LNCAP (cell line): Measurements from ENCODE around the gene TMEM38B.

Source experiments
- TF ChIP-seq, protein P1 (sequence below): fragments of 450-650 bp; IDR thresholded peaks from 2 replicates; pipeline ENCODE4 v1.5.1; 2017; ENCODE audit warnings: mild to moderate bottlenecking

The TMEM38B gene

DNA sequence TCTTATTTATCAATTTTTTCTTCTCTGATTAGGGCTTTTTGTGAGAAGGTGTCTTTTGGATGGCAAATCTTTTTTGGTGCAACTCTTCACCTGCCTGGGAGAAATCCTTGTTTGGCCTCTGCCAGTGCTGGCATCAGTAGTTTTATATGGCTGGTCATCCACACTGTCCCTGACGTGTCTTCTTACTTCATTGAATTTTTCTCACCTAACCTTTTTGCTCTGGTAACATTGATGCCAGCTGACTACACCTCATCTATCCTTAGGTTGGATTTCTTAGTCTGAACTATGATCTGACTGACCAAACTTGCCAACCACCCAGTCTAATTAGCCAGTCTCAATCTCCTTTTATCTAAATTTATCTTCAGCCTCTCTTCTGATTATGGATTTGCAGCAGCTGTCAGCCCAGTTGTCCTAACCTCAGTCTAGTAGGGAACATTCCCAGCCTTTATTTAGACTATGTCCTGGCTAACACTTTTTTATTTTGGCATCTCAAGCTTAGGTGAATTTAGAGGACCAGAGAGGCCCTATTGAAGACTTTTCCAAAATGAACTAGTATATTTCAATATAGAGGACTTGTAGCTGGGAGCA is 10.6 kb upstream of the TMEM38B start:
- TF ChIP-seq, protein P1, sequence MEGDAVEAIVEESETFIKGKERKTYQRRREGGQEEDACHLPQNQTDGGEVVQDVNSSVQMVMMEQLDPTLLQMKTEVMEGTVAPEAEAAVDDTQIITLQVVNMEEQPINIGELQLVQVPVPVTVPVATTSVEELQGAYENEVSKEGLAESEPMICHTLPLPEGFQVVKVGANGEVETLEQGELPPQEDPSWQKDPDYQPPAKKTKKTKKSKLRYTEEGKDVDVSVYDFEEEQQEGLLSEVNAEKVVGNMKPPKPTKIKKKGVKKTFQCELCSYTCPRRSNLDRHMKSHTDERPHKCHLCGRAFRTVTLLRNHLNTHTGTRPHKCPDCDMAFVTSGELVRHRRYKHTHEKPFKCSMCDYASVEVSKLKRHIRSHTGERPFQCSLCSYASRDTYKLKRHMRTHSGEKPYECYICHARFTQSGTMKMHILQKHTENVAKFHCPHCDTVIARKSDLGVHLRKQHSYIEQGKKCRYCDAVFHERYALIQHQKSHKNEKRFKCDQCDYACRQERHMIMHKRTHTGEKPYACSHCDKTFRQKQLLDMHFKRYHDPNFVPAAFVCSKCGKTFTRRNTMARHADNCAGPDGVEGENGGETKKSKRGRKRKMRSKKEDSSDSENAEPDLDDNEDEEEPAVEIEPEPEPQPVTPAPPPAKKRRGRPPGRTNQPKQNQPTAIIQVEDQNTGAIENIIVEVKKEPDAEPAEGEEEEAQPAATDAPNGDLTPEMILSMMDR, result no peak

DNA sequence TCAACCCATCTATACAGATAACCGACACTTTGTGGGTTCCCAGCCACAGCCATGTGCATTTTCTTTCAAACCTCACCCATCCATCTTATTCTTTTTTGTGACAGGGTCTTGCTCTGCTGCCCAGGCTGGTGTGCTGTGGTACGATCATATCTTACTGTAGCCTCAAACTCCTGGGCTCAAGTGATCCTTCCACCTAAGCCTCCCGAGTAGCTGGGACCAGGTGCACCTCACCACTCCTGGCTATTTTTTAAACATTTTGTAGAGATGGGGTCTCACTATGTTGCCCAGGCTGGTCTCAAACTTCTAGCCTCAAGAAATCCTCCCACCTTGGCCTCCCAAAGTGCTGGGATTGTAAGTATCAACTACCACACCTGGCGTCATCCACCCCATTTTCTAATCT is 7.4 kb upstream of the TMEM38B start:
- TF ChIP-seq, protein P1, result no peak

DNA sequence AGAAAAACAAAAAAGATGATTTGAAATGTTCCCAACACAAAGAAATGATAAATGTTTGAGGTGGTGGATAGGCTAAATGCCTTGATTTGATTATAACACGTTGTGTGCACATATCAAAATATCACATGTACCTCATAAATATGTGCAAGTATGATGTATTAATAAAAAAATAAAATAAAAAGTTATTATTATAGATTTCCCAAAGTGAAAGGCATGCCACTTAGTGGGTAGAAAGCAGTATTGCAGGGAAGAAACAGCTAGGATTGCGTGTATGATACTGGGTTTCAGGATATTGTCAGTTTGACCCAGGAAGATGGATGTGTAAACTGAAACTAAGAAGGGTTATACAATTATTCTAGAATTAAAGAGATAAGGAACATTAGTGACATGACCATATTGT is 3.6 kb upstream of the TMEM38B start:
- TF ChIP-seq, protein P1, result peak; percentile 62

- TF ChIP-seq, protein P1, result no peak
Measured at GRCh38 chr9:105693435-105694189, 729 bp upstream of the TMEM38B start.

- TF ChIP-seq, protein P1, result no peak
Measured at GRCh38 chr9:105694848-105695581, 674 bp downstream of the TMEM38B start.

GRCh38 chr9:105696219-105696793 is 2.0 kb downstream of the TMEM38B start:
- TF ChIP-seq, protein P1, result no peak

DNA sequence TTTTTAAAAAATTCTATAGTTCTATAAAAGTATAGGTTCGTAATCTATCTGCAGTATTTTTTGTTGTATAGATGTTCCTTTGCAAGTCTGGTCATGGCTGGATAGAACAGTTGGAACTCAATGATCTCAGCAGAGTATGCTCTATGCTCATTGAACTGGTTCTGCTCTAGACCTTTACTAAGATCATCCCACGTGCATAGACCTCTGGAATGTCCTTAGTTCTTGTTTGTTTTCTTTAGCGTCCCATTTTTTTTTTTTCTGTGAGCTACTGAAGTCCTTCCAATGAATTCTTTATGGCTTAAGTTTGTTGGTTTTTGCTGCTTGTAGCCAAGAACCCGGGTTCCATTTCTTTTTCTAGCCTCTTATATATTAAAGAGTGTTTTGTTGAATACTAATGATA is 3.5 kb downstream of the TMEM38B start:
- TF ChIP-seq, protein P1, result no peak
